GM23338 (cell line): ENCODE data around the gene EPHB2.

ENCODE experiments used
- CREB1 ChIP-seq: fragments of 250-450 bp; sonication (Bioruptor Pico); IDR thresholded peaks from 2 replicates; pipeline ENCODE4 v1.5.0; 2020; ENCODE audit warnings: low read depth, mild to moderate bottlenecking, moderate library complexity
- EZH2 ChIP-seq: fragments of 200-600 bp; sonication (generic); IDR thresholded peaks from one replicate; pipeline ENCODE4 v1.8.0; 2017; ENCODE audit warnings: antibody characterized with exemption, mild to moderate bottlenecking, low read depth; ENCODE audit not compliant: unreplicated experiment
- EZH2phosphoT487 ChIP-seq: fragments of 200-600 bp; sonication (generic); IDR thresholded peaks from one replicate; pipeline ENCODE4 v1.8.1; 2018; ENCODE audit warnings: antibody characterized with exemption; ENCODE audit not compliant: unreplicated experiment
- JUNB ChIP-seq: IDR thresholded peaks from one replicate; pipeline ENCODE4 v1.6.1; 2016; ENCODE audit warnings: antibody characterized with exemption; ENCODE audit not compliant: unreplicated experiment
- POLR2AphosphoS5 ChIP-seq: IDR thresholded peaks from 2 replicates; pipeline ENCODE4 v1.6.1; 2016; ENCODE audit warnings: antibody characterized with exemption, low read depth
- STAT1 ChIP-seq: IDR thresholded peaks from one replicate; pipeline ENCODE4 v1.6.1; 2016; ENCODE audit warnings: antibody characterized with exemption; ENCODE audit not compliant: unreplicated experiment
- ZNF114 ChIP-seq: fragments of 250-450 bp; sonication (Bioruptor Pico); IDR thresholded peaks from 2 replicates; pipeline ENCODE4 v1.5.0; 2020; ENCODE audit warnings: mild to moderate bottlenecking, moderate library complexity
- ZNF331 ChIP-seq: fragments of 250-450 bp; sonication (Bioruptor Pico); IDR thresholded peaks from 2 replicates; pipeline ENCODE4 v1.5.0; 2020; ENCODE audit warnings: low read depth, mild to moderate bottlenecking, moderate library complexity
- TF ChIP-seq, protein P1 (sequence below), 2 experiments: fragments of 200-600 bp in 1 of 2; sonication (generic) in 1 of 2; conservative IDR thresholded peaks; 2 replicates each; pipeline versions ENCODE4 v1.5.1 to v1.6.1; 2016 to 2017; ENCODE audit warnings: antibody characterized with exemption in 2 of 2, low read depth in 2 of 2, mild to moderate bottlenecking in 2 of 2, moderate library complexity in 1 of 2
- TF ChIP-seq, protein P2 (sequence below): IDR thresholded peaks from one replicate; pipeline ENCODE4 v1.6.1; 2018; ENCODE audit warnings: antibody characterized with exemption; ENCODE audit not compliant: unreplicated experiment
- TF ChIP-seq, protein P3 (sequence below): IDR thresholded peaks from 2 replicates; pipeline ENCODE4 v1.6.1; 2016; ENCODE audit warnings: antibody characterized with exemption

DNA sequence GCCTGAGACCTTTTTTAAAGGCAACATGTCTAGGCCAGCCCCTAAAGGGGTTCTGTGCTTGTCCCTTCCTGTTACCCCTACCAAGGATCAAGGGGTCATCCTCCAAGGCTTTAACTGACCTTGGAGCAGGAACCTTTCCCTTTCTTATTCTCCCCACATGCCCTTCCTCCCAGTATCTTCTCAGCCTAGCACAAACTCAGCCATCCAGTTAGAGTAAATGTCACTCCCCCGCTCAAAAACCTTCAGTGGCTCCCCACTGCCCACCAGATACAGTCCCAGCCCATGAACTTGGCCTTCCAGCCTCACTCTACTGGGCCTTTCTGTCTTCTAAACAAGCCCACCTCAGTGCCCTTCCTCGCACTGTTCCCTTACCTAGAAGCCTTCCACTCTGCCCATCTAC lies 48.8 kb upstream of the EPHB2 start:
- TF ChIP-seq POLR2AphosphoS5 (no peak), EZH2phosphoT487 (no peak), EZH2 (no peak), CREB1 (no peak), ZNF331 (no peak), ZNF114 (no peak), JUNB (no peak), STAT1 (no peak)
- TF ChIP-seq, protein P1, sequence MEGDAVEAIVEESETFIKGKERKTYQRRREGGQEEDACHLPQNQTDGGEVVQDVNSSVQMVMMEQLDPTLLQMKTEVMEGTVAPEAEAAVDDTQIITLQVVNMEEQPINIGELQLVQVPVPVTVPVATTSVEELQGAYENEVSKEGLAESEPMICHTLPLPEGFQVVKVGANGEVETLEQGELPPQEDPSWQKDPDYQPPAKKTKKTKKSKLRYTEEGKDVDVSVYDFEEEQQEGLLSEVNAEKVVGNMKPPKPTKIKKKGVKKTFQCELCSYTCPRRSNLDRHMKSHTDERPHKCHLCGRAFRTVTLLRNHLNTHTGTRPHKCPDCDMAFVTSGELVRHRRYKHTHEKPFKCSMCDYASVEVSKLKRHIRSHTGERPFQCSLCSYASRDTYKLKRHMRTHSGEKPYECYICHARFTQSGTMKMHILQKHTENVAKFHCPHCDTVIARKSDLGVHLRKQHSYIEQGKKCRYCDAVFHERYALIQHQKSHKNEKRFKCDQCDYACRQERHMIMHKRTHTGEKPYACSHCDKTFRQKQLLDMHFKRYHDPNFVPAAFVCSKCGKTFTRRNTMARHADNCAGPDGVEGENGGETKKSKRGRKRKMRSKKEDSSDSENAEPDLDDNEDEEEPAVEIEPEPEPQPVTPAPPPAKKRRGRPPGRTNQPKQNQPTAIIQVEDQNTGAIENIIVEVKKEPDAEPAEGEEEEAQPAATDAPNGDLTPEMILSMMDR (conservative IDR thresholded peaks at IDR 0.05; ENCODE audit: low read depth in 2 of 2), result no peak
- TF ChIP-seq, protein P2, sequence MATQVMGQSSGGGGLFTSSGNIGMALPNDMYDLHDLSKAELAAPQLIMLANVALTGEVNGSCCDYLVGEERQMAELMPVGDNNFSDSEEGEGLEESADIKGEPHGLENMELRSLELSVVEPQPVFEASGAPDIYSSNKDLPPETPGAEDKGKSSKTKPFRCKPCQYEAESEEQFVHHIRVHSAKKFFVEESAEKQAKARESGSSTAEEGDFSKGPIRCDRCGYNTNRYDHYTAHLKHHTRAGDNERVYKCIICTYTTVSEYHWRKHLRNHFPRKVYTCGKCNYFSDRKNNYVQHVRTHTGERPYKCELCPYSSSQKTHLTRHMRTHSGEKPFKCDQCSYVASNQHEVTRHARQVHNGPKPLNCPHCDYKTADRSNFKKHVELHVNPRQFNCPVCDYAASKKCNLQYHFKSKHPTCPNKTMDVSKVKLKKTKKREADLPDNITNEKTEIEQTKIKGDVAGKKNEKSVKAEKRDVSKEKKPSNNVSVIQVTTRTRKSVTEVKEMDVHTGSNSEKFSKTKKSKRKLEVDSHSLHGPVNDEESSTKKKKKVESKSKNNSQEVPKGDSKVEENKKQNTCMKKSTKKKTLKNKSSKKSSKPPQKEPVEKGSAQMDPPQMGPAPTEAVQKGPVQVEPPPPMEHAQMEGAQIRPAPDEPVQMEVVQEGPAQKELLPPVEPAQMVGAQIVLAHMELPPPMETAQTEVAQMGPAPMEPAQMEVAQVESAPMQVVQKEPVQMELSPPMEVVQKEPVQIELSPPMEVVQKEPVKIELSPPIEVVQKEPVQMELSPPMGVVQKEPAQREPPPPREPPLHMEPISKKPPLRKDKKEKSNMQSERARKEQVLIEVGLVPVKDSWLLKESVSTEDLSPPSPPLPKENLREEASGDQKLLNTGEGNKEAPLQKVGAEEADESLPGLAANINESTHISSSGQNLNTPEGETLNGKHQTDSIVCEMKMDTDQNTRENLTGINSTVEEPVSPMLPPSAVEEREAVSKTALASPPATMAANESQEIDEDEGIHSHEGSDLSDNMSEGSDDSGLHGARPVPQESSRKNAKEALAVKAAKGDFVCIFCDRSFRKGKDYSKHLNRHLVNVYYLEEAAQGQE, result no peak
- TF ChIP-seq, protein P3, sequence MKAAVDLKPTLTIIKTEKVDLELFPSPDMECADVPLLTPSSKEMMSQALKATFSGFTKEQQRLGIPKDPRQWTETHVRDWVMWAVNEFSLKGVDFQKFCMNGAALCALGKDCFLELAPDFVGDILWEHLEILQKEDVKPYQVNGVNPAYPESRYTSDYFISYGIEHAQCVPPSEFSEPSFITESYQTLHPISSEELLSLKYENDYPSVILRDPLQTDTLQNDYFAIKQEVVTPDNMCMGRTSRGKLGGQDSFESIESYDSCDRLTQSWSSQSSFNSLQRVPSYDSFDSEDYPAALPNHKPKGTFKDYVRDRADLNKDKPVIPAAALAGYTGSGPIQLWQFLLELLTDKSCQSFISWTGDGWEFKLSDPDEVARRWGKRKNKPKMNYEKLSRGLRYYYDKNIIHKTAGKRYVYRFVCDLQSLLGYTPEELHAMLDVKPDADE, result no peak
